Fibroblast of skin of left quadriceps (primary cell): ENCODE measurements around the gene SEL1L3.
A peak's percentile ranks its signal among the peaks of the same experiment; 100 is the strongest.

Experiments used
- DNase-seq, 2 experiments: peaks; one replicate each; pipeline ENCODE4 v3.0.0-alpha.2; 2013; ENCODE audit warnings: low read depth in 2 of 2

Gene SEL1L3

GRCh38 chr4:25792876-25793275, 69.9 kb downstream of the SEL1L3 start:
- no peak for DNase-seq

GRCh38 chr4:25792200-25792791, 70.5 kb downstream of the SEL1L3 start:
- no peak for DNase-seq

- DNase-seq: no peak
These were observed 72.8 kb downstream of the SEL1L3 start for GRCh38 chr4:25790024-25790423.

GRCh38 chr4:25788703-25789238, 74.0 kb downstream of the SEL1L3 start:
- no peak for DNase-seq

GRCh38 chr4:25786497-25787065, 76.2 kb downstream of the SEL1L3 start:
- no peak for DNase-seq

- DNase-seq: no peak
These were observed 78.8 kb downstream of the SEL1L3 start for GRCh38 chr4:25783943-25784342.

- no peak for DNase-seq
These were observed 79.7 kb downstream of the SEL1L3 start for GRCh38 chr4:25783126-25783525.

- DNase-seq: no peak
These were observed 80.3 kb downstream of the SEL1L3 start for GRCh38 chr4:25782482-25782881.

- no peak for DNase-seq
These were observed 83.8 kb downstream of the SEL1L3 start for GRCh38 chr4:25779021-25779420.

- DNase-seq: no peak
These were observed 86.0 kb downstream of the SEL1L3 start for GRCh38 chr4:25776795-25777194.

GRCh38 chr4:25775166-25775565, 87.6 kb downstream of the SEL1L3 start:
- DNase-seq: no peak

GRCh38 chr4:25773358-25773757, 89.4 kb downstream of the SEL1L3 start:
- no peak for DNase-seq

- DNase-seq: no peak
These were observed 91.1 kb downstream of the SEL1L3 start for GRCh38 chr4:25771672-25772071.

GRCh38 chr4:25770847-25771246, 91.9 kb downstream of the SEL1L3 start:
- peak; percentile 20 to 25 for DNase-seq

GRCh38 chr4:25769251-25769650, 93.5 kb downstream of the SEL1L3 start:
- no peak for DNase-seq

GRCh38 chr4:25767877-25768725, 94.7 kb downstream of the SEL1L3 start:
- peak; percentile 35 to 44 for DNase-seq

GRCh38 chr4:25760518-25761157, 102.2 kb downstream of the SEL1L3 start:
- DNase-seq: peak; percentile 7 to 20

- DNase-seq: no peak
These were observed 102.7 kb downstream of the SEL1L3 start for GRCh38 chr4:25760048-25760447.

GRCh38 chr4:25759101-25759500, 103.7 kb downstream of the SEL1L3 start:
- DNase-seq: no peak

- DNase-seq: no peak
These were observed 105.3 kb downstream of the SEL1L3 start for GRCh38 chr4:25757452-25757851.

GRCh38 chr4:25756503-25756902, 106.3 kb downstream of the SEL1L3 start:
- no peak for DNase-seq

- no peak for DNase-seq
These were observed 106.9 kb downstream of the SEL1L3 start for GRCh38 chr4:25755911-25756310.
